Astrocyte (in vitro differentiated cells and primary cell): ENCODE measurements around the gene PCDHGA11. TPM values are rescaled to one million over a fixed set of nuclear protein-coding genes. Genes with fewer than 3 reads are reported as not detected.
A peak's percentile ranks its signal among the peaks of the same experiment; 100 is the strongest.
"Not testable (repeated sequence)": the region's sequence is repeated elsewhere in the genome, so short reads cannot be mapped to it uniquely, and the experiment has no call there.

Experiments used
- DNase-seq: peaks from one replicate; pipeline ENCODE4 v3.0.0-alpha.2; 2010; ENCODE audit warnings: low read depth
- FAIRE-seq: peaks from 2 replicates; lab custom pipeline; 2011; peaks lifted over from hg19 to GRCh38; lab: Jason Lieb, UNC
- H2AFZ ChIP-seq: 2 replicates; pipeline ENCODE4 v1.6.0; 2012; ENCODE audit warnings: low read depth, low read length, inconsistent platforms
- H3K27ac ChIP-seq: 2 replicates; pipeline ENCODE4 v1.5.1; 2011; ENCODE audit warnings: low read depth, low read length, inconsistent platforms
- H3K27me3 ChIP-seq: 2 replicates; pipeline ENCODE4 v1.6.0; 2011; ENCODE audit warnings: low read length, inconsistent platforms; ENCODE audit not compliant: insufficient read depth
- H3K36me3 ChIP-seq: 2 replicates; pipeline ENCODE4 v1.5.1; 2011; ENCODE audit warnings: low read length, inconsistent platforms; ENCODE audit not compliant: insufficient read depth
- H3K4me1 ChIP-seq: 2 replicates; pipeline ENCODE4 v1.5.1; 2011; ENCODE audit warnings: low read length, inconsistent platforms; ENCODE audit not compliant: insufficient read depth
- H3K4me2 ChIP-seq: 2 replicates; pipeline ENCODE4 v1.6.0; 2012; ENCODE audit warnings: low read length, inconsistent platforms
- H3K4me3 ChIP-seq: 2 replicates; pipeline ENCODE4 v1.5.1; 2011; ENCODE audit warnings: low read depth, mild to moderate bottlenecking, low read length, inconsistent platforms; ENCODE audit not compliant: insufficient read depth
- H3K79me2 ChIP-seq: 2 replicates; pipeline ENCODE4 v1.6.0; 2012; ENCODE audit warnings: mild to moderate bottlenecking, low read length, inconsistent platforms; ENCODE audit not compliant: insufficient read depth
- H3K9ac ChIP-seq: 2 replicates; pipeline ENCODE4 v1.6.0; 2012; ENCODE audit warnings: mild to moderate bottlenecking, low read length, inconsistent platforms
- H3K9me3 ChIP-seq: 2 replicates; pipeline ENCODE4 v1.5.1; 2012; ENCODE audit warnings: low read depth, mild to moderate bottlenecking, low read length, inconsistent platforms; ENCODE audit not compliant: insufficient read depth
- H4K20me1 ChIP-seq: 2 replicates; pipeline ENCODE4 v1.6.0; 2012; ENCODE audit warnings: low read length, inconsistent platforms; ENCODE audit not compliant: insufficient read depth
- H3K27ac Mint-ChIP-seq: one replicate; pipeline ENCODE4 v1.8.0; 2021; ENCODE audit warnings: mild to moderate bottlenecking, mixed read lengths; ENCODE audit not compliant: unreplicated experiment
- H3K27me3 Mint-ChIP-seq: one replicate; pipeline ENCODE4 v1.8.0; 2021; ENCODE audit warnings: low read depth, mixed read lengths; ENCODE audit not compliant: unreplicated experiment
- H3K36me3 Mint-ChIP-seq: one replicate; pipeline ENCODE4 v1.8.0; 2021; ENCODE audit warnings: low read depth, mixed read lengths; ENCODE audit not compliant: unreplicated experiment
- H3K4me1 Mint-ChIP-seq: one replicate; pipeline ENCODE4 v1.8.0; 2021; ENCODE audit warnings: low read depth, mixed read lengths; ENCODE audit not compliant: unreplicated experiment
- H3K4me3 Mint-ChIP-seq: one replicate; pipeline ENCODE4 v1.8.0; 2021; ENCODE audit warnings: mild to moderate bottlenecking, moderate library complexity, mixed read lengths; ENCODE audit not compliant: unreplicated experiment
- H3K9me3 Mint-ChIP-seq: one replicate; pipeline ENCODE4 v1.8.0; 2021; ENCODE audit warnings: mild to moderate bottlenecking, mixed read lengths; ENCODE audit not compliant: unreplicated experiment
- CTCF ChIP-seq: IDR thresholded peaks from 2 replicates; pipeline ENCODE4 v1.5.1; 2011; ENCODE audit warnings: low read depth, mild to moderate bottlenecking, inconsistent platforms, low read length, moderate library complexity; ENCODE audit not compliant: insufficient read depth
- EZH2 ChIP-seq: IDR thresholded peaks from 2 replicates; pipeline ENCODE4 v1.6.1; 2012; ENCODE audit warnings: mild to moderate bottlenecking, low read length, inconsistent platforms; ENCODE audit not compliant: insufficient read depth
- total RNA-seq: library from RNA; stranded (reverse); gene quantifications from 2 replicates; pipeline ENCODE4 v1.2.1, GENCODE V29; 2021

The PCDHGA11 gene
- total RNA-seq, 1 donor from 2014 or later: 5.3 TPM

GRCh38 chr5:141412854-141413539 lies 7.9 kb upstream of the PCDHGA11 start, which contains the start of gene PCDHGA10:
PCDHGA10 (plus strand) TSS chr5:141412987; CDS start chr5:141413176, 189 bp downstream.
- no peaks in the 10 kb centered on the region for H3K27me3 Mint-ChIP-seq
- peaks cover 16% of the 10 kb centered on the region for H3K9me3 Mint-ChIP-seq
- H3K9ac ChIP-seq: peak within 1 kb of the TSS; percentile 61
- no peaks in the 10 kb centered on the region for H3K4me1 ChIP-seq
- peaks cover 3% of the 10 kb centered on the region for H4K20me1 ChIP-seq
- no peak for FAIRE-seq
- no peaks in the 10 kb centered on the region for H3K36me3 ChIP-seq
- peak; percentile 47 for DNase-seq
- H3K4me1 Mint-ChIP-seq: peaks cover 13% of the 10 kb centered on the region
- peaks cover 33% of the 10 kb centered on the region for H3K9me3 ChIP-seq
- H3K79me2 ChIP-seq: no peaks in the 10 kb centered on the region
- TF ChIP-seq CTCF (peak; percentile 71), EZH2 (no peak)
- no peak within 1 kb of the TSS for H3K27ac ChIP-seq
- peak within 1 kb of the TSS; percentile 73 for H3K4me2 ChIP-seq
- peak within 1 kb of the TSS; percentile 93 for H3K4me3 Mint-ChIP-seq
- H3K36me3 Mint-ChIP-seq: peaks cover 23% of the 10 kb centered on the region
- H2AFZ ChIP-seq: peak within 1 kb of the TSS; percentile 50
- peak within 1 kb of the TSS; percentile 91 for H3K27ac Mint-ChIP-seq
- H3K4me3 ChIP-seq: peak within 1 kb of the TSS; percentile 55
- no peaks in the 10 kb centered on the region for H3K27me3 ChIP-seq

- no peaks in the 10 kb centered on the region for H3K27me3 Mint-ChIP-seq
- peaks cover 34% of the 10 kb centered on the region for H3K9me3 ChIP-seq
Measured at GRCh38 chr5:141413540-141414069, 7.2 kb upstream of the PCDHGA11 start.

GRCh38 chr5:141414548-141415274 lies 6.1 kb upstream of the PCDHGA11 start:
- not testable (repeated sequence) for H3K27me3 Mint-ChIP-seq, H3K4me1 ChIP-seq, H3K36me3 ChIP-seq, H4K20me1 ChIP-seq, H3K27ac Mint-ChIP-seq, H3K4me2 ChIP-seq, FAIRE-seq, H3K27ac ChIP-seq, H3K79me2 ChIP-seq, DNase-seq, H3K27me3 ChIP-seq, H3K4me3 ChIP-seq, H2AFZ ChIP-seq, H3K9ac ChIP-seq
- Mint-ChIP-seq H3K4me3 (peak overlapping the region; percentile 93), H3K9me3 (peaks cover 21% of the 10 kb centered on the region), H3K4me1 (peaks cover 15% of the 10 kb centered on the region), H3K36me3 (peaks cover 32% of the 10 kb centered on the region)
- peaks cover 34% of the 10 kb centered on the region for H3K9me3 ChIP-seq

More at GRCh38 chr5:141413540-141414069, 7.2 kb upstream of the PCDHGA11 start:
- peaks cover 3% of the 10 kb centered on the region for H4K20me1 ChIP-seq
- no peaks in the 10 kb centered on the region for H3K27me3 ChIP-seq
- no peaks in the 10 kb centered on the region for H3K79me2 ChIP-seq
- Mint-ChIP-seq H3K9me3 (peaks cover 20% of the 10 kb centered on the region), H3K4me3 (peak overlapping the region; percentile 93), H3K36me3 (peaks cover 29% of the 10 kb centered on the region), H3K4me1 (peaks cover 15% of the 10 kb centered on the region), H3K27ac (peak overlapping the region; percentile 91)
- TF ChIP-seq EZH2 (no peak), CTCF (no peak)
- H3K4me2 ChIP-seq: peak overlapping the region; percentile 73
- no peaks in the 10 kb centered on the region for H3K36me3 ChIP-seq
- FAIRE-seq (no peak), DNase-seq (no peak)
- H3K4me3 ChIP-seq: peak overlapping the region; percentile 55
- no peaks in the 10 kb centered on the region for H3K4me1 ChIP-seq
- H2AFZ ChIP-seq: no peak overlapping the region
- H3K27ac ChIP-seq: no peak overlapping the region
- peak overlapping the region; percentile 61 for H3K9ac ChIP-seq

GRCh38 chr5:141415275-141415618 lies 5.6 kb upstream of the PCDHGA11 start:
- not testable (repeated sequence) for H3K9ac ChIP-seq, DNase-seq, H3K36me3 ChIP-seq, H3K27ac ChIP-seq, H3K4me1 ChIP-seq, H4K20me1 ChIP-seq, H3K27ac Mint-ChIP-seq, H3K4me3 ChIP-seq, H3K4me3 Mint-ChIP-seq, H3K79me2 ChIP-seq, FAIRE-seq, H2AFZ ChIP-seq, H3K27me3 Mint-ChIP-seq, H3K4me2 ChIP-seq, H3K27me3 ChIP-seq
- Mint-ChIP-seq H3K4me1 (peaks cover 15% of the 10 kb centered on the region), H3K9me3 (peaks cover 23% of the 10 kb centered on the region), H3K36me3 (peaks cover 33% of the 10 kb centered on the region)
- peaks cover 32% of the 10 kb centered on the region for H3K9me3 ChIP-seq
